Type B pancreatic cell (in vitro differentiated cells): ENCODE measurements around the gene ARRDC4. TPM values are rescaled to one million over a fixed set of nuclear protein-coding genes. Genes with fewer than 3 reads are reported as not detected.
"Not testable (repeated sequence)": the region's sequence is repeated elsewhere in the genome, so short reads cannot be mapped to it uniquely, and the experiment has no call there.

Experiments used
- DNase-seq: peaks from one replicate; pipeline ENCODE4 v3.0.0; 2021; ENCODE audit warnings: mixed read lengths; ENCODE audit not compliant: unreplicated experiment; ENCODE audit errors: extremely low spot score
- H3K27ac Mint-ChIP-seq: 2 replicates; pipeline ENCODE4 v1.8.0; 2021; ENCODE audit warnings: mild to moderate bottlenecking, mixed read lengths
- H3K27me3 Mint-ChIP-seq: 2 replicates; pipeline ENCODE4 v1.8.0; 2021; ENCODE audit warnings: mixed read lengths
- H3K36me3 Mint-ChIP-seq: 2 replicates; pipeline ENCODE4 v1.8.0; 2021; ENCODE audit warnings: mixed read lengths
- H3K4me1 Mint-ChIP-seq: one replicate; pipeline ENCODE4 v1.8.0; 2021; ENCODE audit warnings: mixed read lengths; ENCODE audit not compliant: unreplicated experiment
- H3K4me3 Mint-ChIP-seq: 2 replicates; pipeline ENCODE4 v1.8.0; 2021; ENCODE audit warnings: mild to moderate bottlenecking, mixed read lengths
- H3K9me3 Mint-ChIP-seq: 2 replicates; pipeline ENCODE4 v1.8.0; 2021; ENCODE audit warnings: mixed read lengths
- CTCF ChIP-seq: fragments of 200-600 bp; sonication (generic); conservative IDR thresholded peaks from 2 replicates; pipeline ENCODE4 v1.5.0; 2021; ENCODE audit warnings: antibody characterized with exemption, mild to moderate bottlenecking
- total RNA-seq: library from RNA; stranded (reverse); gene quantifications from 2 replicates; pipeline ENCODE4 v1.2.1, GENCODE V29; 2021; ENCODE audit warnings: low replicate concordance

ARRDC4 gene
- total RNA-seq, 1 donor from 2014 or later, result 31.6 TPM

- no peaks in the 10 kb centered on the region for H3K36me3 Mint-ChIP-seq
- no peak for TF ChIP-seq CTCF
- H3K4me3 Mint-ChIP-seq, result no peak overlapping the region
- H3K4me1 Mint-ChIP-seq, result no peaks in the 10 kb centered on the region
- DNase-seq, result no peak
- peaks cover 5% of the 10 kb centered on the region for H3K27me3 Mint-ChIP-seq
- H3K9me3 Mint-ChIP-seq, result peaks cover 8% of the 10 kb centered on the region
- no peak overlapping the region for H3K27ac Mint-ChIP-seq
Measured at GRCh38 chr15:97981058-97981457, 20.6 kb downstream of the ARRDC4 start.

- no peak overlapping the region for H3K27ac Mint-ChIP-seq
- H3K27me3 Mint-ChIP-seq, result peaks cover 5% of the 10 kb centered on the region
- peaks cover 14% of the 10 kb centered on the region for H3K9me3 Mint-ChIP-seq
- no peaks in the 10 kb centered on the region for H3K4me1 Mint-ChIP-seq
- no peak for DNase-seq
- no peak overlapping the region for H3K4me3 Mint-ChIP-seq
- no peaks in the 10 kb centered on the region for H3K36me3 Mint-ChIP-seq
- no peak for TF ChIP-seq CTCF
Measured at GRCh38 chr15:97981758-97982157, 21.3 kb downstream of the ARRDC4 start.

GRCh38 chr15:97984157-97984556 lies 23.7 kb downstream of the ARRDC4 start:
- H3K36me3 Mint-ChIP-seq, result no peaks in the 10 kb centered on the region
- no peak overlapping the region for H3K27ac Mint-ChIP-seq
- peaks cover 5% of the 10 kb centered on the region for H3K27me3 Mint-ChIP-seq
- no peaks in the 10 kb centered on the region for H3K4me1 Mint-ChIP-seq
- no peak for TF ChIP-seq CTCF
- no peak for DNase-seq
- peaks cover 14% of the 10 kb centered on the region for H3K9me3 Mint-ChIP-seq
- H3K4me3 Mint-ChIP-seq, result no peak overlapping the region

GRCh38 chr15:97985979-97986378 lies 25.5 kb downstream of the ARRDC4 start:
- H3K4me1 Mint-ChIP-seq, H3K36me3 Mint-ChIP-seq, H3K4me3 Mint-ChIP-seq, DNase-seq, H3K27me3 Mint-ChIP-seq, H3K27ac Mint-ChIP-seq: not testable (repeated sequence)
- H3K9me3 Mint-ChIP-seq, result peaks cover 14% of the 10 kb centered on the region

- no peak overlapping the region for H3K4me3 Mint-ChIP-seq
- H3K27ac Mint-ChIP-seq, result no peak overlapping the region
- peaks cover 8% of the 10 kb centered on the region for H3K27me3 Mint-ChIP-seq
- H3K36me3 Mint-ChIP-seq, result no peaks in the 10 kb centered on the region
- H3K4me1 Mint-ChIP-seq, result no peaks in the 10 kb centered on the region
- no peak for DNase-seq
- peaks cover 14% of the 10 kb centered on the region for H3K9me3 Mint-ChIP-seq
- no peak for TF ChIP-seq CTCF
Measured at GRCh38 chr15:97986781-97987180, 26.3 kb downstream of the ARRDC4 start.

- no peak for DNase-seq
- no peaks in the 10 kb centered on the region for H3K4me1 Mint-ChIP-seq
- H3K36me3 Mint-ChIP-seq, result no peaks in the 10 kb centered on the region
- H3K4me3 Mint-ChIP-seq, result no peak overlapping the region
- H3K27ac Mint-ChIP-seq, result no peak overlapping the region
- peaks cover 5% of the 10 kb centered on the region for H3K27me3 Mint-ChIP-seq
- peaks cover 10% of the 10 kb centered on the region for H3K9me3 Mint-ChIP-seq
- TF ChIP-seq CTCF, result no peak
Measured at GRCh38 chr15:97989299-97989698, 28.8 kb downstream of the ARRDC4 start.
